ENCODE results near the gene ABI3BP.
"Not testable (repeated sequence)": the region's sequence is repeated elsewhere in the genome, so short reads cannot be mapped to it uniquely, and the experiment has no call there.

The ABI3BP gene

GRCh38 chr3:100970477-100970990, 22.7 kb downstream of the ABI3BP start:
- DNase-seq: no peak
- no peaks in the 10 kb centered on the region for H3K36me3 Mint-ChIP-seq (ENCODE audit: low read depth)
- H3K27ac Mint-ChIP-seq: no peak overlapping the region
- no peaks in the 10 kb centered on the region for H3K9me3 Mint-ChIP-seq
- ATAC-seq: no peak
- no peaks in the 10 kb centered on the region for H3K27me3 Mint-ChIP-seq
- no peaks in the 10 kb centered on the region for H3K4me1 Mint-ChIP-seq
- no peak overlapping the region for H3K4me3 Mint-ChIP-seq

- no peaks in the 10 kb centered on the region for H3K4me1 Mint-ChIP-seq
- no peak for ATAC-seq
- no peaks in the 10 kb centered on the region for H3K36me3 Mint-ChIP-seq (ENCODE audit: low read depth)
- no peak for DNase-seq
- no peak overlapping the region for H3K27ac Mint-ChIP-seq
- H3K27me3 Mint-ChIP-seq: no peaks in the 10 kb centered on the region
- no peaks in the 10 kb centered on the region for H3K9me3 Mint-ChIP-seq
- H3K4me3 Mint-ChIP-seq: no peak overlapping the region
These were observed 24.0 kb downstream of the ABI3BP start for GRCh38 chr3:100968932-100969906.

- Mint-ChIP-seq H3K4me3 (no peak overlapping the region), H3K4me1 (no peaks in the 10 kb centered on the region), H3K36me3 (ENCODE audit: low read depth) (no peaks in the 10 kb centered on the region), H3K9me3 (no peaks in the 10 kb centered on the region), H3K27me3 (no peaks in the 10 kb centered on the region), H3K27ac (no peak overlapping the region)
- ATAC-seq (no peak), DNase-seq (no peak)
These were observed 26.4 kb downstream of the ABI3BP start for GRCh38 chr3:100966807-100967206.

GRCh38 chr3:100966049-100966491, 27.2 kb downstream of the ABI3BP start:
- Mint-ChIP-seq H3K4me3 (no peak overlapping the region), H3K27me3 (no peaks in the 10 kb centered on the region), H3K4me1 (no peaks in the 10 kb centered on the region), H3K9me3 (no peaks in the 10 kb centered on the region), H3K36me3 (ENCODE audit: low read depth) (no peaks in the 10 kb centered on the region), H3K27ac (no peak overlapping the region)
- DNase-seq: no peak
- no peak for ATAC-seq

- no peak for DNase-seq
- ATAC-seq: no peak
- H3K9me3 Mint-ChIP-seq: no peaks in the 10 kb centered on the region
- no peak overlapping the region for H3K27ac Mint-ChIP-seq
- H3K4me3 Mint-ChIP-seq: no peak overlapping the region
- H3K4me1 Mint-ChIP-seq: no peaks in the 10 kb centered on the region
- no peaks in the 10 kb centered on the region for H3K27me3 Mint-ChIP-seq
- no peaks in the 10 kb centered on the region for H3K36me3 Mint-ChIP-seq (ENCODE audit: low read depth)
These were observed 30.2 kb downstream of the ABI3BP start for GRCh38 chr3:100963041-100963440.

- no peak for ATAC-seq
- Mint-ChIP-seq H3K36me3 (ENCODE audit: low read depth) (no peaks in the 10 kb centered on the region), H3K27me3 (no peaks in the 10 kb centered on the region), H3K9me3 (no peaks in the 10 kb centered on the region), H3K4me1 (no peaks in the 10 kb centered on the region), H3K4me3 (no peak overlapping the region), H3K27ac (no peak overlapping the region)
- DNase-seq: no peak
These were observed 35.8 kb downstream of the ABI3BP start for GRCh38 chr3:100957261-100957986.

- no peak for DNase-seq
- no peaks in the 10 kb centered on the region for H3K9me3 Mint-ChIP-seq
These were observed 36.9 kb downstream of the ABI3BP start for GRCh38 chr3:100956276-100956675.

GRCh38 chr3:100954990-100955389, 38.2 kb downstream of the ABI3BP start:
- DNase-seq: no peak

More at GRCh38 chr3:100956276-100956675, 36.9 kb downstream of the ABI3BP start:
- Mint-ChIP-seq H3K4me1 (no peaks in the 10 kb centered on the region), H3K27me3 (peaks cover under 1% of the 10 kb centered on the region), H3K36me3 (ENCODE audit: low read depth) (no peaks in the 10 kb centered on the region), H3K4me3 (no peak overlapping the region), H3K27ac (no peak overlapping the region)
- ATAC-seq: no peak

GRCh38 chr3:100954199-100954935, 38.9 kb downstream of the ABI3BP start:
- DNase-seq (no peak), ATAC-seq (no peak)
- Mint-ChIP-seq H3K36me3 (ENCODE audit: low read depth) (no peaks in the 10 kb centered on the region), H3K4me3 (no peak overlapping the region), H3K9me3 (no peaks in the 10 kb centered on the region), H3K27ac (no peak overlapping the region), H3K27me3 (peaks cover 6% of the 10 kb centered on the region), H3K4me1 (no peaks in the 10 kb centered on the region)

More at GRCh38 chr3:100954990-100955389, 38.2 kb downstream of the ABI3BP start:
- no peak for ATAC-seq
- Mint-ChIP-seq H3K36me3 (ENCODE audit: low read depth) (no peaks in the 10 kb centered on the region), H3K4me3 (no peak overlapping the region), H3K27me3 (peaks cover 6% of the 10 kb centered on the region), H3K4me1 (no peaks in the 10 kb centered on the region), H3K27ac (no peak overlapping the region), H3K9me3 (no peaks in the 10 kb centered on the region)

- DNase-seq (no peak), ATAC-seq (no peak)
- no peaks in the 10 kb centered on the region for H3K4me1 Mint-ChIP-seq
- no peak overlapping the region for H3K27ac Mint-ChIP-seq
- no peaks in the 10 kb centered on the region for H3K36me3 Mint-ChIP-seq (ENCODE audit: low read depth)
- H3K4me3 Mint-ChIP-seq: no peak overlapping the region
- H3K27me3 Mint-ChIP-seq: peaks cover 6% of the 10 kb centered on the region
- no peaks in the 10 kb centered on the region for H3K9me3 Mint-ChIP-seq
These were observed 40.1 kb downstream of the ABI3BP start for GRCh38 chr3:100953103-100953502.

GRCh38 chr3:100947119-100947518, 46.1 kb downstream of the ABI3BP start:
- H3K9me3 Mint-ChIP-seq: no peaks in the 10 kb centered on the region
- H3K27ac Mint-ChIP-seq: no peak overlapping the region

GRCh38 chr3:100946096-100946495, 47.1 kb downstream of the ABI3BP start:
- not testable (repeated sequence) for H3K27ac Mint-ChIP-seq; H3K9me3 Mint-ChIP-seq; ATAC-seq; H3K4me1 Mint-ChIP-seq; DNase-seq; H3K36me3 Mint-ChIP-seq (ENCODE audit: low read depth); H3K4me3 Mint-ChIP-seq; H3K27me3 Mint-ChIP-seq

More at GRCh38 chr3:100947119-100947518, 46.1 kb downstream of the ABI3BP start:
- DNase-seq (no peak), ATAC-seq (no peak)
- no peaks in the 10 kb centered on the region for H3K4me1 Mint-ChIP-seq
- no peaks in the 10 kb centered on the region for H3K36me3 Mint-ChIP-seq (ENCODE audit: low read depth)
- peaks cover 6% of the 10 kb centered on the region for H3K27me3 Mint-ChIP-seq
- H3K4me3 Mint-ChIP-seq: no peak overlapping the region

GRCh38 chr3:100941451-100941850, 51.8 kb downstream of the ABI3BP start:
- no peak for DNase-seq
- Mint-ChIP-seq H3K27me3 (peaks cover 4% of the 10 kb centered on the region), H3K4me3 (no peak overlapping the region), H3K36me3 (ENCODE audit: low read depth) (no peaks in the 10 kb centered on the region), H3K4me1 (no peaks in the 10 kb centered on the region), H3K27ac (no peak overlapping the region), H3K9me3 (no peaks in the 10 kb centered on the region)
- ATAC-seq: no peak

GRCh38 chr3:100941041-100941440, 52.2 kb downstream of the ABI3BP start:
- peaks cover 6% of the 10 kb centered on the region for H3K27me3 Mint-ChIP-seq
- no peaks in the 10 kb centered on the region for H3K36me3 Mint-ChIP-seq (ENCODE audit: low read depth)
- DNase-seq: no peak
- ATAC-seq: no peak
- no peaks in the 10 kb centered on the region for H3K4me1 Mint-ChIP-seq
- no peak overlapping the region for H3K4me3 Mint-ChIP-seq
- H3K9me3 Mint-ChIP-seq: no peaks in the 10 kb centered on the region
- no peak overlapping the region for H3K27ac Mint-ChIP-seq
